ENCODE results near the gene TEKTIP1. TPM values are rescaled to one million over a fixed set of nuclear protein-coding genes. Genes with fewer than 3 reads are reported as not detected.

The TEKTIP1 gene
- total and polyA plus RNA-seq, 2 of the 4 experiments (the other 2 are of a cell fraction), result not detected

DNA sequence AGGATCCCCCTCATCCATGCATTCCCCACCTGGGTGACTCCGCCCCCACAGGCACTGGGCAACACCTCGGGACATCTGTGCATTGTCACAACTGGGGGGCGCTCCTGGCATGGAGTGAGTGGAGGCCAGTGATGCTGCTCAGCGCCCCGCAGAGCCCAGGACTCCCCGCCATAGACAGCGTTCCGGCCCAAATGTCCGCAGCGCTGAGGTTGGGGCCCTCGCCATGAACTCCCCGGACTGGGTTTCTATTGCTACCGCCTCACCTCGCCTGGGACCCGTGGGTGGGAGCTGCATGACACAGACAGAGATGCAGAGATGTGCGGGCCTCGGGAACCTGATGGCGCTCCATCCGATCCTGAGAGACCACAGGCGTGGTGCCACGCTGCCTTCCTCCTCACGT lies 28.2 kb upstream of the TEKTIP1 start:
- no peak overlapping the region for H4K8ac ChIP-seq (ENCODE audit: low read depth in 2 of 2, low read length in 2 of 2)
- H4K91ac ChIP-seq (ENCODE audit: insufficient read depth, low read depth, low read length), result no peak overlapping the region
- no peak overlapping the region for H3K18ac ChIP-seq (ENCODE audit: low read depth, low read length)
- no peak overlapping the region for H2BK20ac ChIP-seq (ENCODE audit: low read depth, low read length)
- H2BK5ac ChIP-seq (ENCODE audit: low read depth, low read length, poor library complexity, severe bottlenecking), result no peak overlapping the region
- no peak for ATAC-seq (ENCODE audit: low read depth)
- H3K27me3 ChIP-seq (ENCODE audit: control insufficient read depth, insufficient read depth, low read length), result no peaks in the 10 kb centered on the region
- TF ChIP-seq CEBPB (IDR thresholded peaks at IDR 0.05; ENCODE audit: low read depth, low read length), result no peak
- H3K56ac ChIP-seq (ENCODE audit: extremely low read depth, insufficient read depth, low read length), result no peak overlapping the region
- H2AK5ac ChIP-seq (ENCODE audit: low read depth, low read length), result no peak overlapping the region
- no peak overlapping the region for H2AK9ac ChIP-seq (replicated peaks; ENCODE audit: low read depth, low read length, poor library complexity)
- intact Hi-C loops (cut with micrococcal nuclease) (no loop called here), in situ Hi-C loops (cut with MboI; ENCODE audit: low sequenced_read_pairs) (no loop called here), dilution Hi-C loops (cut with HindIII; ENCODE audit: low sequenced_read_pairs, unreplicated experiment) (no loop called here)
- no TSS peak for BruUV-seq (replicated peaks)
- H3K4me1 ChIP-seq (ENCODE audit: control insufficient read depth, insufficient read depth, low read length), result peaks cover 23% of the 10 kb centered on the region
- H3K36me3 ChIP-seq (ENCODE audit: control insufficient read depth, insufficient read depth, low read length), result peaks cover 13% of the 10 kb centered on the region
- 89% methylated on average over 15 of the region's 22 CpGs; no CpG with 5 or more reads in 1 of the 2 experiments for WGBS, 2 experiments (ENCODE audit: extremely low coverage in 2 of 2, insufficient read length in 1 of 2)
- H3K9me3 ChIP-seq (ENCODE audit: control insufficient read depth, insufficient read depth, low read length), result no peaks in the 10 kb centered on the region
- no peak overlapping the region for H3K27ac ChIP-seq (ENCODE audit: insufficient read depth, low read length)
- no peak overlapping the region for H3K4ac ChIP-seq (ENCODE audit: low read depth, low read length)
- H2AFZ ChIP-seq (replicated peaks; ENCODE audit: low read length, poor library complexity), result no peak overlapping the region
- H3K9me1 ChIP-seq (ENCODE audit: insufficient read depth, low read length), result peaks cover 18% of the 10 kb centered on the region
- no peak overlapping the region for H3K9ac ChIP-seq (ENCODE audit: low read depth, low read length)
- H4K5ac ChIP-seq (ENCODE audit: low read depth, low read length), result no peak overlapping the region
- POLR2A ChIA-PET (ENCODE audit: unreplicated experiment), result no interaction called here
- peaks cover 85% of the 10 kb centered on the region for H4K20me1 ChIP-seq (ENCODE audit: insufficient read depth, low read length)
- no peak overlapping the region for H3K4me2 ChIP-seq (ENCODE audit: low read depth, low read length)
- H2BK15ac ChIP-seq (ENCODE audit: low read depth, low read length), result no peak overlapping the region
- peaks cover 3 to 90% of the 10 kb centered on the region in 2 experiments; a peak in 3 of 4 replicates for H3K79me1 ChIP-seq (ENCODE audit: low read depth in 1 of 2, low read length in 2 of 2)
- H2BK120ac ChIP-seq (ENCODE audit: low read depth, low read length), result no peak overlapping the region
- DNase-seq, result no peak
- no peak overlapping the region for H3K4me3 ChIP-seq (ENCODE audit: insufficient read depth, low read depth, low read length)
- H3K14ac ChIP-seq (replicated peaks; ENCODE audit: low read depth, low read length), result no peak overlapping the region
- H3K23ac ChIP-seq (ENCODE audit: low read depth, low read length), result no peak overlapping the region
- CTCF ChIA-PET, result no interaction called here

Measured in IMR-90 (cell line).